ENCODE results near the gene NRN1. TPM values are rescaled to one million over a fixed set of nuclear protein-coding genes. Genes with fewer than 3 reads are reported as not detected.

Gene NRN1
- total RNA-seq, 1 donor from 2014 or later = 1.3 TPM

GRCh38 chr6:5997420-5997987 lies 9.2 kb downstream of the NRN1 start:
- peaks cover 83% of the 10 kb centered on the region for H3K27me3 Mint-ChIP-seq (ENCODE audit: insufficient read depth, low read depth)
- H3K9me3 Mint-ChIP-seq = peaks cover 13% of the 10 kb centered on the region
- Histone ChIP-seq H3K9me3 (ENCODE audit: low read depth) (no peaks in the 10 kb centered on the region), H3K9ac (no peak overlapping the region), H3K4me2 (peak overlapping the region; percentile 99), H3K4me3 (peak overlapping the region; percentile 62), H4K20me1 (ENCODE audit: low read depth) (peaks cover 57% of the 10 kb centered on the region), H3K27ac (no peak overlapping the region), H2AFZ (replicated peaks) (peak overlapping the region; percentile 56), H3F3A (ENCODE audit: low read depth) (peaks cover 39% of the 10 kb centered on the region), H3K36me3 (no peaks in the 10 kb centered on the region), H3K27me3 (peaks cover 100% of the 10 kb centered on the region), H3K4me1 (peaks cover 41% of the 10 kb centered on the region), H3K79me2 (ENCODE audit: low read depth) (no peaks in the 10 kb centered on the region)
- H3K4me3 Mint-ChIP-seq = peak overlapping the region; percentile 91
- peaks cover 6% of the 10 kb centered on the region for H3K36me3 Mint-ChIP-seq
- peaks cover 44% of the 10 kb centered on the region for H3K4me1 Mint-ChIP-seq
- DNase-seq (ENCODE audit: low spot score) = peak; percentile 85
- no peak overlapping the region for H3K27ac Mint-ChIP-seq
- TF ChIP-seq EZH2 (IDR thresholded peaks at IDR 0.05) (peak; percentile 76), CTCF (IDR thresholded peaks at IDR 0.05) (no peak), EZH2phosphoT487 (IDR thresholded peaks at IDR 0.05) (peak; percentile 28)

- Mint-ChIP-seq H3K27ac (no peak overlapping the region), H3K36me3 (peaks cover 6% of the 10 kb centered on the region), H3K27me3 (ENCODE audit: insufficient read depth, low read depth) (peaks cover 85% of the 10 kb centered on the region), H3K4me1 (peaks cover 43% of the 10 kb centered on the region), H3K9me3 (peaks cover 13% of the 10 kb centered on the region), H3K4me3 (peak overlapping the region; percentile 91)
- TF ChIP-seq EZH2phosphoT487 (IDR thresholded peaks at IDR 0.05) (peak; percentile 56), CTCF (IDR thresholded peaks at IDR 0.05) (no peak)
- peaks cover 100% of the 10 kb centered on the region for H3K27me3 ChIP-seq
- H3K79me2 ChIP-seq (ENCODE audit: low read depth) = no peaks in the 10 kb centered on the region
- peaks cover 41% of the 10 kb centered on the region for H3K4me1 ChIP-seq
- peak overlapping the region; percentile 56 for H2AFZ ChIP-seq (replicated peaks)
- peak overlapping the region; percentile 62 for H3K4me3 ChIP-seq
- H3K4me2 ChIP-seq = peak overlapping the region; percentile 99
- peak; percentile 66 for DNase-seq (ENCODE audit: low spot score)
- H3K27ac ChIP-seq = no peak overlapping the region
- no peaks in the 10 kb centered on the region for H3K36me3 ChIP-seq
- no peak overlapping the region for H3K9ac ChIP-seq
- H3K9me3 ChIP-seq (ENCODE audit: low read depth) = no peaks in the 10 kb centered on the region
- H4K20me1 ChIP-seq (ENCODE audit: low read depth) = peaks cover 57% of the 10 kb centered on the region
- peaks cover 46% of the 10 kb centered on the region for H3F3A ChIP-seq (ENCODE audit: low read depth)
These were observed 9.9 kb downstream of the NRN1 start for GRCh38 chr6:5996714-5997419.

- Histone ChIP-seq H3K9me3 (ENCODE audit: low read depth) (no peaks in the 10 kb centered on the region), H3K36me3 (no peaks in the 10 kb centered on the region), H4K20me1 (ENCODE audit: low read depth) (peaks cover 50% of the 10 kb centered on the region), H3K9ac (no peak overlapping the region), H3F3A (ENCODE audit: low read depth) (peaks cover 43% of the 10 kb centered on the region), H2AFZ (replicated peaks) (peak overlapping the region; percentile 56), H3K4me3 (peak overlapping the region; percentile 62), H3K79me2 (ENCODE audit: low read depth) (no peaks in the 10 kb centered on the region), H3K4me2 (peak overlapping the region; percentile 99), H3K4me1 (peaks cover 41% of the 10 kb centered on the region), H3K27ac (no peak overlapping the region), H3K27me3 (peaks cover 100% of the 10 kb centered on the region)
- Mint-ChIP-seq H3K4me3 (peak overlapping the region; percentile 91), H3K4me1 (peaks cover 37% of the 10 kb centered on the region), H3K27ac (no peak overlapping the region), H3K27me3 (ENCODE audit: insufficient read depth, low read depth) (peaks cover 79% of the 10 kb centered on the region), H3K9me3 (peaks cover 13% of the 10 kb centered on the region), H3K36me3 (peaks cover 6% of the 10 kb centered on the region)
- peak; percentile 91 for DNase-seq (ENCODE audit: low spot score)
- TF ChIP-seq CTCF (IDR thresholded peaks at IDR 0.05) (peak; percentile 53), EZH2 (IDR thresholded peaks at IDR 0.05) (no peak), EZH2phosphoT487 (IDR thresholded peaks at IDR 0.05) (no peak)
These were observed 10.6 kb downstream of the NRN1 start for GRCh38 chr6:5995949-5996713.

Data from neural progenitor cell (in vitro differentiated cells).